ENCODE results near the gene JUN.

JUN gene

GRCh38 chr1:58815069-58815685 is 31.3 kb upstream of the JUN start:
- peak overlapping the region; percentile 64 for H3K4me3 ChIP-seq (replicated peaks; ENCODE audit: low read depth, low read length)
- DNase-seq (ENCODE audit: low read depth), result peak; percentile 91
- no peak for TF ChIP-seq CTCF (IDR thresholded peaks at IDR 0.05; ENCODE audit: low read length, missing control alignments)

GRCh38 chr1:58814251-58815068 is 30.6 kb upstream of the JUN start:
- TF ChIP-seq CTCF (IDR thresholded peaks at IDR 0.05; ENCODE audit: low read length, missing control alignments), result no peak
- H3K4me3 ChIP-seq (replicated peaks; ENCODE audit: low read depth, low read length), result no peak overlapping the region
- DNase-seq (ENCODE audit: low read depth), result peak; percentile 37

- H3K4me3 ChIP-seq (replicated peaks; ENCODE audit: low read depth, low read length), result no peak overlapping the region
- DNase-seq (ENCODE audit: low read depth), result no peak
- no peak for TF ChIP-seq CTCF (IDR thresholded peaks at IDR 0.05; ENCODE audit: low read length, missing control alignments)
Observed at GRCh38 chr1:58813801-58814200, 30.0 kb upstream of the JUN start.

GRCh38 chr1:58813361-58813760 is 29.5 kb upstream of the JUN start:
- H3K4me3 ChIP-seq (replicated peaks; ENCODE audit: low read depth, low read length), result no peak overlapping the region
- DNase-seq (ENCODE audit: low read depth), result no peak
- TF ChIP-seq CTCF (IDR thresholded peaks at IDR 0.05; ENCODE audit: low read length, missing control alignments), result no peak

- H3K4me3 ChIP-seq (replicated peaks; ENCODE audit: low read depth, low read length), result no peak overlapping the region
- TF ChIP-seq CTCF (IDR thresholded peaks at IDR 0.05; ENCODE audit: low read length, missing control alignments), result no peak
- DNase-seq (ENCODE audit: low read depth), result no peak
Observed at GRCh38 chr1:58812926-58813325, 29.1 kb upstream of the JUN start.

GRCh38 chr1:58812468-58812867 is 28.6 kb upstream of the JUN start:
- TF ChIP-seq CTCF (IDR thresholded peaks at IDR 0.05; ENCODE audit: low read length, missing control alignments), result no peak
- H3K4me3 ChIP-seq (replicated peaks; ENCODE audit: low read depth, low read length), result no peak overlapping the region

More at GRCh38 chr1:58812468-58812867, 28.6 kb upstream of the JUN start:
- DNase-seq (ENCODE audit: low read depth), result peak; percentile 17

All from fibroblast of pulmonary artery (primary cell).